Measurements from ENCODE around the gene ADAMTSL2.

GRCh38 chr9:133536080-133536479 lies 1.6 kb downstream of the ADAMTSL2 start:
- TF ChIP-seq CTCF (IDR thresholded peaks at IDR 0.05) (no peak), POLR2A (IDR thresholded peaks at IDR 0.05; ENCODE audit: low read depth) (no peak), POLR2AphosphoS5 (IDR thresholded peaks at IDR 0.05) (no peak)
